Measurements from ENCODE around the gene MUC5AC.
"Not testable (repeated sequence)": the region's sequence is repeated elsewhere in the genome, so short reads cannot be mapped to it uniquely, and the experiment has no call there.

The MUC5AC gene

GRCh38 chr11:1248951-1249350, 91.2 kb downstream of the MUC5AC start:
- not testable (repeated sequence) for H3K4me3 ChIP-seq (ENCODE audit: low read depth, low read length)

GRCh38 chr11:1250411-1250810, 92.7 kb downstream of the MUC5AC start:
- H3K4me3 ChIP-seq (ENCODE audit: low read depth, low read length): not testable (repeated sequence)

Data from GM12875 (cell line).